OCI-LY7 (cell line): ENCODE data around the gene TRPM8.

Experiments used
- EZH2phosphoT487 ChIP-seq: fragments of 200-600 bp; sonication (generic); IDR thresholded peaks from 2 replicates; pipeline ENCODE4 v1.6.1; 2018; ENCODE audit warnings: low read depth, borderline replicate concordance, mild to moderate bottlenecking, mixed run types, antibody characterized with exemption, low read length, moderate library complexity, mixed read lengths
- TF ChIP-seq, protein P1 (sequence below): fragments of 200-600 bp; sonication (generic); conservative IDR thresholded peaks from 2 replicates; pipeline ENCODE4 v1.5.1; 2014; ENCODE audit warnings: mild to moderate bottlenecking, antibody characterized with exemption, low read length, moderate library complexity, mixed read lengths

DNA sequence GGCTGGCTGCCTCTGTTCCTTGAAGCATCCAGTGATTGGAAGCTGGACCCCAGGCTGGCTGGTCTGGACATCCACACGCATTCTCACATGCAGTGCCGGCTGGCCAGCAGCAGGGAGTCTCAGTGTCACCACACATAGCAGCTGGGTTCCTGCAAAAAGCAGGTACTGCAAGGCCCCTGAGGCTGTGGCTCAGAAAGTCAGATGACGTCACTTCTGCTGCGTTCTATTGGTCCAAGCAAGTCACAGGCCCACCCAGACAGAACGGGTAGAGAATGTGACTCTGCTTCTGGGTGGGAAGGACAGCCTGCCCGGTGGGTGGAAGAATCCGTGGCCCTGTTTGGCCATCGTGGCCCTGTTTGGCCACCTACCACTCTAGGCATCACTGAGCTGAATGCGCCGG, 82.0 kb downstream of the TRPM8 start:
- TF ChIP-seq, protein P1, sequence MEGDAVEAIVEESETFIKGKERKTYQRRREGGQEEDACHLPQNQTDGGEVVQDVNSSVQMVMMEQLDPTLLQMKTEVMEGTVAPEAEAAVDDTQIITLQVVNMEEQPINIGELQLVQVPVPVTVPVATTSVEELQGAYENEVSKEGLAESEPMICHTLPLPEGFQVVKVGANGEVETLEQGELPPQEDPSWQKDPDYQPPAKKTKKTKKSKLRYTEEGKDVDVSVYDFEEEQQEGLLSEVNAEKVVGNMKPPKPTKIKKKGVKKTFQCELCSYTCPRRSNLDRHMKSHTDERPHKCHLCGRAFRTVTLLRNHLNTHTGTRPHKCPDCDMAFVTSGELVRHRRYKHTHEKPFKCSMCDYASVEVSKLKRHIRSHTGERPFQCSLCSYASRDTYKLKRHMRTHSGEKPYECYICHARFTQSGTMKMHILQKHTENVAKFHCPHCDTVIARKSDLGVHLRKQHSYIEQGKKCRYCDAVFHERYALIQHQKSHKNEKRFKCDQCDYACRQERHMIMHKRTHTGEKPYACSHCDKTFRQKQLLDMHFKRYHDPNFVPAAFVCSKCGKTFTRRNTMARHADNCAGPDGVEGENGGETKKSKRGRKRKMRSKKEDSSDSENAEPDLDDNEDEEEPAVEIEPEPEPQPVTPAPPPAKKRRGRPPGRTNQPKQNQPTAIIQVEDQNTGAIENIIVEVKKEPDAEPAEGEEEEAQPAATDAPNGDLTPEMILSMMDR = no peak
- TF ChIP-seq EZH2phosphoT487 = no peak
